ENCODE results near the gene TRIM31.

The TRIM31 gene

DNA sequence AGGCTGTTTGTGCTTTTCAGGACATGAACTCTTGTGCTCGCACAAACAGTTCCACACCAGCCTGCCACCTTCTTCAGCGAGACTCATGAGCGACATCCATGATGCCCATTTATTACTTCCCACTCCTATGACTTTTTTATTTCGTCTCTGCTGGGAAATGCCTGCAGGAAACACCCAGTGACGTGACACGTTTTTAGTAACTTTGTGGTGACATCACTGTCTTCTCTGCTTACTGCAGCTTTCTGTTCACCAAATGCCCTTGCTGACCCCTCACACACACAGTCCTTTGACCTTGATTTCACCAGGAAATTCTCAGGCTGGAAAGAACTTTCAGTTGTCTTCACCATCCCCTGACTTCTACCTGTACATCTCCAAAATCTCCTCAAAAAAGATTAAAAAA lies 31.9 kb upstream of the TRIM31 start:
- TF ChIP-seq, protein P1, sequence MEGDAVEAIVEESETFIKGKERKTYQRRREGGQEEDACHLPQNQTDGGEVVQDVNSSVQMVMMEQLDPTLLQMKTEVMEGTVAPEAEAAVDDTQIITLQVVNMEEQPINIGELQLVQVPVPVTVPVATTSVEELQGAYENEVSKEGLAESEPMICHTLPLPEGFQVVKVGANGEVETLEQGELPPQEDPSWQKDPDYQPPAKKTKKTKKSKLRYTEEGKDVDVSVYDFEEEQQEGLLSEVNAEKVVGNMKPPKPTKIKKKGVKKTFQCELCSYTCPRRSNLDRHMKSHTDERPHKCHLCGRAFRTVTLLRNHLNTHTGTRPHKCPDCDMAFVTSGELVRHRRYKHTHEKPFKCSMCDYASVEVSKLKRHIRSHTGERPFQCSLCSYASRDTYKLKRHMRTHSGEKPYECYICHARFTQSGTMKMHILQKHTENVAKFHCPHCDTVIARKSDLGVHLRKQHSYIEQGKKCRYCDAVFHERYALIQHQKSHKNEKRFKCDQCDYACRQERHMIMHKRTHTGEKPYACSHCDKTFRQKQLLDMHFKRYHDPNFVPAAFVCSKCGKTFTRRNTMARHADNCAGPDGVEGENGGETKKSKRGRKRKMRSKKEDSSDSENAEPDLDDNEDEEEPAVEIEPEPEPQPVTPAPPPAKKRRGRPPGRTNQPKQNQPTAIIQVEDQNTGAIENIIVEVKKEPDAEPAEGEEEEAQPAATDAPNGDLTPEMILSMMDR (IDR thresholded peaks at IDR 0.05): no peak

GRCh38 chr6:30143780-30144179 lies 30.9 kb upstream of the TRIM31 start:
- TF ChIP-seq, protein P1 (IDR thresholded peaks at IDR 0.05): no peak

DNA sequence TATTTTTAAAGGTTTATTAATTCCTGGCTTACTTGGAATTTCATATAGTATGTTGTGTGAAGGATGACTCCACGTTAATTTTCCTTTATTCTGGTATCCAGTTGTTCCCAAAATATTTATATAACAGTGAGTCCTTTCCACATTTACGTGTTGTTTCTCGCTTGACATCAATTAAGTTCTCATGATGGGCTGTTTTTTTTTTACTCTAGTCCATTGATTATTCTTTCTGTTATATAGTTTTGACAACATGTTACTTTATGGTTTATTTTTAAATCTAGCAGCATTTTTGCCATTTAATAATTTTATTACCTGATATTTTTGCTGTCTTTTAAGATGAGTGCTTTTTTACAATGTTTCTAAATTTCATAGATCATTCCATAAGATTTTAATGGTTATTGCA lies 29.8 kb upstream of the TRIM31 start:
- TF ChIP-seq, protein P1 (IDR thresholded peaks at IDR 0.05): no peak

- TF ChIP-seq, protein P1 (IDR thresholded peaks at IDR 0.05): no peak
These were observed 23.8 kb upstream of the TRIM31 start for GRCh38 chr6:30136570-30137286.

DNA sequence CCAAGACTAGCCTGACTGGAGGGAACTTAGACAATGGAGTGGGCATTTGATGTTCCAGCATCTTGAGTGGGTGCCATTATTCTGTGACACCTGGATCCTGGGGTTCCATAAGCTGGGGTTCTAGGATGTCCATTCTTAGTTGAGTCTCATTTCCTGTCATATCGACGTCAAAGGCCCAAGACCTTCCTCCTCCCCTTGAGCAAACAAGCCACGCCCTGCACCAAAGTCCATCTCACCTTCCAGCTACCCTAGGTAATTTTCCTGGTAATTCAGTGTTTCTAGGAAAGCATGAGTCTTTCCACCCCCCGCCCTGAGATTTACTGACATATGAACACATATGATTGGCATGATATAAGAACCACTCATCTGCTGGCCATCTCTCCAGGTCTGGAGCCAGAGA lies 22.9 kb upstream of the TRIM31 start, which contains the start of gene TRIM40:
Gene TRIM40, plus strand, starts transcription at position 384 of the 400 bp plus-strand sequence. CDS start 897 bp downstream, outside the sequence.
- TF ChIP-seq, protein P1 (IDR thresholded peaks at IDR 0.05): no peak

DNA sequence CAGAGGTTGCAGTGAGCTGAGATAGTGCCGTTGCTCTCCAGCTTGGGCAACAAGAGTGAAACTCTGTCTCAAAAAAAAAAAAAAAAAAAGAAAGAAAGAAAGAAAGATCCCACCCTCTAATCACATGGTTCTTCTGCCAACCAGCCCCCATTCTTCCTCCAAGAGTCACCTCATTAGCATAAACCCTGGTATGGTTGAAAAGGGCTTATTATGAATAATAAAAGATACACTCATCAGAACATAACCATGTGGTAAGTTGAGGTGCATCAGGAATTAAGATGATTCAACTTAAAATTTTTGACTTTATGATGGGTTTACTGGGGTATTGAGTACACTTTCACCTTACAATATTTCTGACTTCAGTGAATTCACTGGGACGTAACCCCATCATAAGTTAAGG lies 22.3 kb upstream of the TRIM31 start:
- TF ChIP-seq, protein P1 (IDR thresholded peaks at IDR 0.05): no peak

GRCh38 chr6:30131947-30132497 lies 19.1 kb upstream of the TRIM31 start:
- TF ChIP-seq, protein P1 (IDR thresholded peaks at IDR 0.05): no peak
